BJ (cell line): ENCODE results near the gene FOXN3. TPM values are rescaled to one million over a fixed set of nuclear protein-coding genes. Genes with fewer than 3 reads are reported as not detected.
"Not testable (repeated sequence)": the region's sequence is repeated elsewhere in the genome, so short reads cannot be mapped to it uniquely, and the experiment has no call there.

Experiments used
- CTCF ChIA-PET: fragments of 350-600 bp; formaldehyde crosslinking; extraction: SDS; loops from one replicate; lab custom pipeline; 2021; ENCODE audit warnings: antibody characterized with exemption, inconsistent platforms; lab: Yijun Ruan, JAX
- POLR2A ChIA-PET: fragments of 300-600 bp; sonication (Branson Sonifier 250); formaldehyde crosslinking; extraction: SDS; loops from one replicate; lab custom pipeline; 2021; ENCODE audit warnings: antibody characterized with exemption; lab: Charles Lee
- DNase-seq: peaks from one replicate; pipeline ENCODE4 v3.0.0-alpha.2; 2011; ENCODE audit warnings: low read depth
- H3K27me3 ChIP-seq: 2 replicates; pipeline ENCODE4 v1.6.0; 2011; ENCODE audit warnings: low read length; ENCODE audit not compliant: control insufficient read depth, insufficient read depth
- H3K36me3 ChIP-seq: 2 replicates; pipeline ENCODE4 v1.5.1; 2011; ENCODE audit warnings: low read length; ENCODE audit not compliant: control insufficient read depth, insufficient read depth
- H3K4me3 ChIP-seq: 2 replicates; pipeline ENCODE4 v1.5.1; 2011; ENCODE audit warnings: low read depth, mild to moderate bottlenecking, control low read depth, low read length
- CTCF ChIP-seq: IDR thresholded peaks from 2 replicates; pipeline ENCODE4 v1.5.1; 2011; ENCODE audit warnings: low read depth, mild to moderate bottlenecking, control low read depth, inconsistent platforms, low read length, moderate library complexity; ENCODE audit not compliant: insufficient read depth
- polyA plus RNA-seq: library from polyadenylated mRNA; depleted of rRNA; stranded (reverse); fragments of >200 nt; gene quantifications from 2 replicates; pipeline ENCODE4 v1.2.3, GENCODE V29; 2011

Gene FOXN3
- polyA plus RNA-seq, 1 experiment: 30.2 TPM

- H3K4me3 ChIP-seq: no peak overlapping the region
- no peak for DNase-seq
- H3K36me3 ChIP-seq: peaks cover 8% of the 10 kb centered on the region
- TF ChIP-seq CTCF: no peak
- CTCF ChIA-PET: interaction anchor here (1.1 to 1.2 kb wide), 2 partner anchors 13 to 124 kb away, joined by 3 to 5 read pairs; no protein-coding TSS in a partner anchor
- no peaks in the 10 kb centered on the region for H3K27me3 ChIP-seq
- POLR2A ChIA-PET: no interaction called here
Observed at GRCh38 chr14:89164168-89165073, 252.6 kb downstream of the FOXN3 start.

GRCh38 chr14:89163031-89163636, 253.9 kb downstream of the FOXN3 start:
- no peak overlapping the region for H3K4me3 ChIP-seq
- H3K36me3 ChIP-seq: peaks cover 8% of the 10 kb centered on the region
- DNase-seq: no peak
- ChIA-PET POLR2A (no interaction called here), CTCF (no interaction called here)
- no peak for TF ChIP-seq CTCF
- no peaks in the 10 kb centered on the region for H3K27me3 ChIP-seq

GRCh38 chr14:89162586-89162985, 254.4 kb downstream of the FOXN3 start:
- CTCF ChIA-PET: no interaction called here
- no peak for TF ChIP-seq CTCF
- DNase-seq: no peak
- H3K27me3 ChIP-seq: no peaks in the 10 kb centered on the region
- H3K4me3 ChIP-seq: no peak overlapping the region
- POLR2A ChIA-PET: no interaction called here
- peaks cover 8% of the 10 kb centered on the region for H3K36me3 ChIP-seq

DNA sequence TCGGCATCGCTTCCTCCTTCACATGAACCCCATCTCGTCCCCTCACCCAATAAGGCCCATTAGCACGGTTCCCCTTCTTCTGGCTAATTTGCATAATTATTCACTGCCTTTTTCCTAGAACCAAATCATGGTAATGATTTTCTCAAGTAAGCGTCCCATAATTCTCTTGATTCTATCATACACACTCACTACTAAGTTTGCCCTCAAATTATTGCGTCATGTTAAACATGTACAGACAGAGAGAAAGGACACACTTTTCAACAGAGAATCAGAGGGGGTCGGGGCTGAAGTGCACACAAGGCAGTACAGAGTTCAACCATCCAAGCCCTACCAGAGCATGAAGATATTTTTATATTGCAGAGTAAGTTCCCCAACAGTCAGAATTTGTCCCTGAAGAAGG, 256.6 kb downstream of the FOXN3 start:
- ChIA-PET CTCF (no interaction called here), POLR2A (no interaction called here)
- Histone ChIP-seq H3K27me3 (no peaks in the 10 kb centered on the region), H3K4me3 (no peak overlapping the region), H3K36me3 (peaks cover 9% of the 10 kb centered on the region)
- TF ChIP-seq CTCF: no peak
- DNase-seq: no peak

DNA sequence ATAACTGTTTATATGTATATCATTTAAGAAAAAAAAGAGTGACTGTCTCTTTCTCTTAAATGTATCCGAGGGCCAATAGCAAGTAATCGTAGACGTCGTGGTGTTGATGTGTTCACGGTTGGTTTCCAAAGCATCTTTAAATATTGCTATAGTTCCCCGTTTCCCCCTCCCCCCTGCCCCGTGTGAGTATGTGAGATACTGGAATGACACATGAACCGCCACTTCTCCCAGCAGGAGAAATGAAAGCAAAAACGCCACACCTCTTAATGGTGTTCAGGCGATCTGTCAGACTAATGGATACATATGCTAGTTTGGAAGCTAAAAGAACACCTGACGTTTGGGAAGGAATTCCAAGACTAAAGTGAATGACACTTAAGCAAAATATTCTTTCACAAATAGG, 258.3 kb downstream of the FOXN3 start:
- no peak overlapping the region for H3K4me3 ChIP-seq
- ChIA-PET CTCF (no interaction called here), POLR2A (no interaction called here)
- no peaks in the 10 kb centered on the region for H3K27me3 ChIP-seq
- TF ChIP-seq CTCF: no peak
- no peak for DNase-seq
- H3K36me3 ChIP-seq: peaks cover 9% of the 10 kb centered on the region

GRCh38 chr14:89158104-89158503, 258.9 kb downstream of the FOXN3 start:
- H3K4me3 ChIP-seq: not testable (repeated sequence)

More at GRCh38 chr14:89158104-89158503, 258.9 kb downstream of the FOXN3 start:
- H3K36me3 ChIP-seq, POLR2A ChIA-PET, DNase-seq, CTCF ChIA-PET, H3K27me3 ChIP-seq: not testable (repeated sequence)
